Measurements from ENCODE around the gene INO80E.
A peak's percentile ranks its signal among the peaks of the same experiment; 100 is the strongest.
"Not testable (repeated sequence)": the region's sequence is repeated elsewhere in the genome, so short reads cannot be mapped to it uniquely, and the experiment has no call there.

INO80E gene

DNA sequence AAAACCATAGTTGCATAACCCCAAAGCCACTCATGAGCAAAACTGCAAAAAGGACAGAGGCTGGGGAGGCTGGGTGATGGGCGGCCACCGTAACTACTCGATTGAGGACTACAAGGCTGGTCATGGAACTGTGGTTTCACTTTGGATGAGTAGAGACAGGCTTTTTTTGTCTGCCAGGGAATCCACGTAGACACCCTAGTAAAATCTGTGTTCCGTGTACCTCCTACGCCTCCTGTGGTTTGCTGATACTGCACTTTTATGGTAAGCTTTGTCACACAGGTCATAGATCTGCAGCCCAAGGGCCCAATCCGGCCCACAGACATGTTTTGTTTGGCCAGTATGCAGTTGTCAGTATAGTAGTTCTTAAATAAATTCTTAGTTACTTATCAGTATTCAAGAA lies 37.2 kb downstream of the INO80E start:
- no peak for DNase-seq

DNA sequence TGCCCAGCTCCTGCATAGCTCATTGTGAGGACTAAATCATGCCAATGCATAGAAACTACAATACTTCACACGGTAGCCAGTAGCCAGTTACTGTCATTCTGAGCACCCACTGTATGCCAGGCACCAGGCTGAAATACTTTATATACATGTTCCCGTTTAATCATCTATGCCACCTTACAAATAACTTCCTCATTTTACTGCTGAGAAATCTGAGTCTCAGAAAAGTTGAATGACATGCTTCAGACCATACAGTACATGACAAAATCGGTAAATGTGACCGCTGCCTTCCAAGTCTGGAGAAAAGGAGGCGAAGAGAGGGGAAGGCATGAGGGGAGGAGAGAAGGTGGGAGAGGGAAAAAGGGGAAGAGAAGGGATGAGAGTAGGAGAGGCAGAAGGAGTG lies 44.2 kb downstream of the INO80E start:
- no peak for DNase-seq

DNA sequence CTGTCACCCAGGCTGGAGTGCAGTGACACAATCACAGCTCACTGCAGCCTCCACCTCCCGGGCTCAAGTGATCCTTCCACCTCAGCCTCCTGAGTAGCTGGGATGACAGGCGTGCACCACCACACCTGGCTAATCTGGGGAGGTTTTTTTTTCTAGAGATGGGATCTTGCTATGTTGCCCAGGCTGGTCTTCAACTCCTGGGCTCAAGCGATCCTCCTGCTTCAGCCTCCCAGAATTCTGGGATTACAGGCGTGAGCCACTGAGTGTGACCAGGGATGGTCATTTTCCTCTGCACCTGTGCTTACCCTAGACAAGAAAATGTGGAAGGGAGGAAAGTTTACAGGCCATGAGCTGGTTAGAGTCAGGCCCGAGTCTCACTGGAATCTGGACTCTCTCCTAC lies 44.6 kb downstream of the INO80E start:
- DNase-seq = not testable (repeated sequence)

DNA sequence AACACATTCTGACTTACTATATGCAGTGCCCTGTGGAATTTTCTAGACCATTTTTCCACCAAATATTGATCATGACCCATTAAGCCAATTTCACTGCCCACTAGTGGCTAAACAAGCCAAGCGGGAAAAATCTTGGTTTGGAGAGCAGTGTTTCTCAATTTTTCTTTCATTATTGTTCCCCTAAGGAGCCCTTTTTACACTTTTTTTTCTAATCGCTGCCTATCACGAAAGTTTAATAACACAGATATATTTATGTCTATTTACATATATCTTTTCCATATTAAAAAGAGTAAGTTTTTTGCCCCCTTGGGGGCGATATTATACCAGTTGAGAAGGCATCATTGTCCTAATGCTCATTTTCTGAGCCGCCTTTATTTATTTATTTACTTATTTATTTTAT lies 45.8 kb downstream of the INO80E start:
- DNase-seq = no peak

DNA sequence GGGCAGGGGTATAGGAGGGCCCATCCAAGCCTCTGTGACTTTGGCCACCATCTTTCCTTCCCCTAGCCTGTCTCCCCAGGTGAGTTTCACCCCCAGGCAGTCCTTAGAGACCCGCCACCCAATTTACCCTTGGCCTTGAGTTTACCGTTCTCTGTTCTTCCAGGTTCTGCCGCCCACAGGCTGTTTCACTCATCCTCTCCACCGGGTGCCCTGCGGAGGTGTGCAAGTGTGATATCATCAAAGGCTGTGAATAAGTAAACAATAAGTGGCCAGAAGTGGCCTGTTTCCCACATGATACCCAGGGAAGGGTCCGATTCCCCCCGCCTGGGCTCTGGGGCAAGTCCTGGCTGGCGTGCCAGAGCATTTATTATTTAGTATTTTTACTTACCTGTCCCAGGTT lies 50.1 kb downstream of the INO80E start:
- no peak for DNase-seq

DNA sequence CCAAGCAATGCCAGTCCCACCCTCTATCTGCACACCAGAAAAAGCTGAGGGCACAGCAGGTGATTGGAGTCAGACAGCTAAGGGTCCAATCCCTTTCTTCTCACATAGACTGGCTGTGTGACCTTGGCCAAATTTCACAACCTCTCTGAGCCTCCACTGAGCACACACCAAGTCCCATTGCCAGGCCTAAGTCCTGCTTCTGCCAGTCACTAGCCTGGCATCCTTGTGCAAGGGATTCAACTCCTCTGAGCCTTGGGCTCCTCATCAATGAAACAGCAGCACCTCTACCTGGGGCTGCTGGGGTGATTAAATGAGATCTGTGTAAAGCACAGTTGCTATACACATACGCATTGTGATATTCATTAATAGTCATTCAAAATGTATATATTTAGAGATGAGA lies 50.5 kb downstream of the INO80E start:
- no peak for DNase-seq

DNA sequence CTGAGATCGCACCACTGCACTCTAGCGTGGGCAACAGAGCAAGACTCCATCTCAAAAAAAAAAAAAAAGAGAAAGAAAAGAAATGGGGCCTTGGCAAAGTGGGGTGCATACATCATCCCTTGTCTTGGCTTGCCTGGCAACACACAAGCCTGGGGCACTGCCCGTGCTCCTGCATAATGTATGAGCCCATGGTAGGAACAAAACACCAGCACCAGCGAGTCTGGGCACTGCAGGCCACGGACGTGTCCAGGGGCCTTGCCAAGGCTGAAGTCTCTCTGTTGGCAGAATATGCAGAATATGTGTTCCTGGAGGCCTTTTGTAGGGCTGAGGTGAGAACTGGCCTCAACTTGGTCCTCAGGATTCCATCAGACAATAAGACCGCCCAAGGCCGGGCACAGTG lies 53.8 kb downstream of the INO80E start:
- no peak for DNase-seq

DNA sequence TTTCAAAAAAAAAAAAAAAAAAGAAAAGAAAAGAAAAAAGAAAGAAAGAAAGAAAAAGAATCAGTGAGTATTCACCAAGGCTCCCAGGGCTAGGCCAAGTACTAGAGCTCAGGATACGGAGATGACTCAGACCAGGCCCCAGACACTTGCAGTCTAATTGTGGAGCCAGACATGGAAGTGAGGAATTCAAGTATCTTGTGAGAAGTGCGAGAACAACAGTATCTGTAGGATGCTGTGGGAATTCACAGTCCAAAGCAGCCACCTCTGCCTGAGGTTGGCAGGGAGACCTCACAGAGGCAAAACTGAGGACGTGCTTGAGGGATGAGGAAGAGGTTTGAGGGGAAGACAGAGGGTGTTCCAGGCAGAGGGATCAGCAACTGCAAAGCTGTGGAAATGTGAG lies 55.5 kb downstream of the INO80E start:
- DNase-seq = no peak

DNA sequence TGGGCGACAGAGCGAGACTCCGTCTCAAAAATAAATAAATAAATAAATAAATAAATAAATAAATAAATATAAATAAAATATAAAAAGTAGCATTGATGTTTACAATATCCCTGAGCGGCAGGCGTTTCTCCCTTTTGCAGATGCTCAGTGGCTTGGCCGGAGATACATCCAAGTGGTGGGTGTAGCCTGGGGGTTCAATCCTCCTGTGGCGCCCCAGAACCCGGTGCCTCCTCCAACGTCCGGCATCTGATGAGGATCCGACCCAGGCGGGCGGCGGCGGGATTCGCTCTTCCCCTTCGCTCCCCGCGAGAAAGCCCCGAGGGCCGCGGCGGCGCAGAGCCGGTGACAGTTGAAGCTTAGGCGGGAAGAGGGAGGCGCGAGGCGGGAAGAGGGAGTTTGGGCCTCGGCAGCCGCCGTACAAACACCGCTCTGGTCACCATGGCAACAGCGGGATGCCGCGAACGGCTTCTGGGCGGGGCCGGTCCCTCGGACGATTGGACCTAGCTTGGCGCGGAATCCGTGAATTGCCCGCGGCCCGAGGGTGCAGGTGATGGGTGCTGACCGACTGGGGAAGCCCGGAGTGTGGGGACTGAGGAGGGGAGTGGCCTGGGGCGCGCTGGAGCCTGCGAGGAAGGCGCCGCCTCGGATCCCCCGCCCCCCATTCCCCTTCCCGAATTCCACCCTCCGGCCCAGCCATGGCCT lies 56.8 kb downstream of the INO80E start:
- peak; percentile 96 to 98 for DNase-seq

DNA sequence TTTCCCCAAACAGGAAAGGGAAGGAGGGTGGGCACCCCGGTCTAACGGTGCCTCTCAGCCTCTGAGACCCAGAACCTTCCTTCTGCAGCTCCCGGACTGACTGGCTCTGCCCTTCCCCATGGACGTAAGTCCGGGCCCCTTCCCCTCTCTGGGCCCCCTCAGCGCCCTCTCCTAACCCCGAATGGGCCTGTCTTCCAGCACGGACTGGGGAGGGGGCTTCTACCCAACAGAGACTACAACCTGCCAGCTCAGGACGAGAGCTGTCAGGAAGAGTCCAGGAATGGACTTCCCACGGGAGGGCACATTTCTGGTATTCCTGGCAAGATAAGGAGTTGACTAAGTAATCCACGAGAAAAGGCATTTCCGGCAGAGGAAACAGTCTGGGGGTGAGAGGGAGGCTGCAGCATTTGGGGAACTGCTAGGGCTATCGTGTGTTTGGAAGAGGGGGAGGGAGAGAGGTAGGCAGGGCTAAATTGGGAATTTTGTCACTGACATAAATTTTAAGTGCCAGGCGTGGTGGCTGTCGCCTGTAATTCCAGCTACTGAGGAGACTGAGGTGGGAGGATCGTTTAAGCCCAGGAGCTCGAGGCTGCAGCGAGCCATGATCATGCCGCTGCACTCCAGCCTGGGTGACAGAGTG lies 57.5 kb downstream of the INO80E start:
- DNase-seq = no peak

DNA sequence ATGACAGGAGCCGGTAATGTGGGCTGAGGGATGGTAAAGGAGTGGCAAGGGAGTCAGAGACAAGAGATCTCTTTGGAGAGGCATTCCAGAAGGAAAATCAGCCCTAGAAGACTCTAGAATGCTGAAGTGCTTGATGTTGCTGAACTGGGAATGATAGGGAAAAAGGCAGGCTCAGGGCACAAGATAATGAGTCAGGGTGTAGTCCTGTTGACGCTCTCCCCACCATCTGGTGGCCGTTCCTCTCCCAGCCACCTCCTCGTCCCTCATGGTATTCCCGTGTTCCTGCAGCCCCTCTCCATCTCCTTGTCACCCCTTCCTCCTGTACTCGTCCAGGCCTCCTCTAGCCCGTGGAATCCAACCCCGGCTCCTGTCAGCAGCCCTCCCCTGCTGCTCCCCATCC lies 58.4 kb downstream of the INO80E start:
- no peak for DNase-seq

DNA sequence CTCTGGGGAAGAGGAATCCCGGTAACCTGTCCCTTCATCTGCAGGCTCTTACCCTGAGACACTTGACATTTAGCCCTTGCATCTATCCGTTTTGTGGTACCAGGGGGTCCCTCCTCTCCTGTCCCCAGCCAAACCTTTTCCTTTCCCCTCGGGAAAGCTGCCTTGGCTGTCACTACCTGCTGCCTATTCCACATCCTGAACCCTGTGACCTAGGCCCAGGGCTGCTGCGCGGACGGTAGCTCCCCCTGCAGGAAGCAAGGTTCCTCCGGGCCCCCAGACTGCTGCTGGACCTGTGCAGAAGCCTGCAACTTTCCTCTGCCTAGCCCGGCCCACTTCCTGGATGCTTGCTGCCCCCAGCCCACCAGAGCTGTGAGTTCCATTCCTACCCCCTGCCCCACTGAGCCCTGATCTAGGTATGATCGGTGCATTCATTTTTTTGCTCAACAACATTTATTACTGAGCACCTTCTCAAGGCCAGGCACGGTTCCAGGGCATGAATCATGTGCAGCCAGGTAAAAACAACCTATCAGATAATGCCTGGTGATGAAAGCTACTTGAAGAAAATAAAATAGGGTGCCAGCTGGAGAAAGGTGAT lies 59.0 kb downstream of the INO80E start:
- DNase-seq = peak; percentile 54 to 63
